ENCODE results near the gene EIF4E1B. TPM values are rescaled to one million over a fixed set of nuclear protein-coding genes. Genes with fewer than 3 reads are reported as not detected.

The EIF4E1B gene
- total RNA-seq, 2 donors from 2014 or later, result not detected

- Histone ChIP-seq H3K36me3 (peaks cover 7% of the 10 kb centered on the region), H3K9me3 (no peaks in the 10 kb centered on the region), H3K4me3 (no peak overlapping the region), H3K27me3 (no peaks in the 10 kb centered on the region), H3K4me1 (peaks cover 0 to 12% of the 10 kb centered on the region in 2 donors), H3K27ac (no peak overlapping the region)
- peak; percentile 93 to 99 for TF ChIP-seq CTCF (IDR thresholded peaks at IDR 0.05)
- DNase-seq (ENCODE audit: low spot score), result no peak
Measured at GRCh38 chr5:176660860-176661641, 30.6 kb downstream of the EIF4E1B start.

- DNase-seq (ENCODE audit: low spot score), result no peak
- Histone ChIP-seq H3K4me3 (no peak overlapping the region), H3K36me3 (peaks cover 5% of the 10 kb centered on the region), H3K27me3 (no peaks in the 10 kb centered on the region), H3K9me3 (no peaks in the 10 kb centered on the region), H3K27ac (no peak overlapping the region), H3K4me1 (peaks cover 0 to 12% of the 10 kb centered on the region in 2 donors)
- TF ChIP-seq CTCF (IDR thresholded peaks at IDR 0.05), result no peak
Measured at GRCh38 chr5:176661676-176662075, 31.2 kb downstream of the EIF4E1B start.

GRCh38 chr5:176662371-176663333, 32.2 kb downstream of the EIF4E1B start:
- H3K27me3 ChIP-seq, result no peaks in the 10 kb centered on the region
- no peaks in the 10 kb centered on the region for H3K9me3 ChIP-seq
- no peak for TF ChIP-seq CTCF (IDR thresholded peaks at IDR 0.05)
- H3K36me3 ChIP-seq, result no peaks in the 10 kb centered on the region
- peaks cover 0 to 12% of the 10 kb centered on the region in 2 donors for H3K4me1 ChIP-seq
- no peak overlapping the region for H3K27ac ChIP-seq
- H3K4me3 ChIP-seq, result no peak overlapping the region
- no peak for DNase-seq (ENCODE audit: low spot score)

- no peak overlapping the region for H3K4me3 ChIP-seq
- H3K9me3 ChIP-seq, result no peaks in the 10 kb centered on the region
- H3K27me3 ChIP-seq, result no peaks in the 10 kb centered on the region
- TF ChIP-seq CTCF (IDR thresholded peaks at IDR 0.05), result no peak
- H3K27ac ChIP-seq, result no peak overlapping the region
- H3K4me1 ChIP-seq, result peaks cover 0 to 7% of the 10 kb centered on the region in 2 donors
- no peak for DNase-seq (ENCODE audit: low spot score)
- no peaks in the 10 kb centered on the region for H3K36me3 ChIP-seq
Measured at GRCh38 chr5:176663566-176663965, 33.1 kb downstream of the EIF4E1B start.

GRCh38 chr5:176664479-176664878, 34.0 kb downstream of the EIF4E1B start:
- no peaks in the 10 kb centered on the region for H3K36me3 ChIP-seq
- no peak for DNase-seq (ENCODE audit: low spot score)
- no peak overlapping the region for H3K4me3 ChIP-seq
- TF ChIP-seq CTCF (IDR thresholded peaks at IDR 0.05), result no peak
- H3K4me1 ChIP-seq, result peaks cover 0 to 4% of the 10 kb centered on the region in 2 donors
- no peaks in the 10 kb centered on the region for H3K27me3 ChIP-seq
- H3K27ac ChIP-seq, result no peak overlapping the region
- no peaks in the 10 kb centered on the region for H3K9me3 ChIP-seq

All from right atrium auricular region (tissue), 2 donors.